SK-N-SH treated with all-trans-retinoic acid at 6 μM for 48 hours (cell line): Measurements from ENCODE around the gene FBXO31.

Experiments used
- ARNTL ChIP-seq: fragments of 450-650 bp; formaldehyde crosslinking; IDR thresholded peaks from 2 replicates; pipeline ENCODE4 v1.5.0; 2020; ENCODE audit warnings: low read depth, mild to moderate bottlenecking, moderate library complexity, borderline replicate concordance
- CREB5 ChIP-seq: fragments of 250-450 bp; sonication (Bioruptor Pico); IDR thresholded peaks from 2 replicates; pipeline ENCODE4 v1.5.1; 2020; ENCODE audit warnings: low read depth, mild to moderate bottlenecking, moderate library complexity

GRCh38 chr16:87335625-87336433 is 47.7 kb downstream of the FBXO31 start:
- TF ChIP-seq ARNTL (CRISPR knock-in tag) (no peak), CREB5 (no peak)
